ENCODE measurements around the gene DYNC1LI2.

Gene DYNC1LI2

DNA sequence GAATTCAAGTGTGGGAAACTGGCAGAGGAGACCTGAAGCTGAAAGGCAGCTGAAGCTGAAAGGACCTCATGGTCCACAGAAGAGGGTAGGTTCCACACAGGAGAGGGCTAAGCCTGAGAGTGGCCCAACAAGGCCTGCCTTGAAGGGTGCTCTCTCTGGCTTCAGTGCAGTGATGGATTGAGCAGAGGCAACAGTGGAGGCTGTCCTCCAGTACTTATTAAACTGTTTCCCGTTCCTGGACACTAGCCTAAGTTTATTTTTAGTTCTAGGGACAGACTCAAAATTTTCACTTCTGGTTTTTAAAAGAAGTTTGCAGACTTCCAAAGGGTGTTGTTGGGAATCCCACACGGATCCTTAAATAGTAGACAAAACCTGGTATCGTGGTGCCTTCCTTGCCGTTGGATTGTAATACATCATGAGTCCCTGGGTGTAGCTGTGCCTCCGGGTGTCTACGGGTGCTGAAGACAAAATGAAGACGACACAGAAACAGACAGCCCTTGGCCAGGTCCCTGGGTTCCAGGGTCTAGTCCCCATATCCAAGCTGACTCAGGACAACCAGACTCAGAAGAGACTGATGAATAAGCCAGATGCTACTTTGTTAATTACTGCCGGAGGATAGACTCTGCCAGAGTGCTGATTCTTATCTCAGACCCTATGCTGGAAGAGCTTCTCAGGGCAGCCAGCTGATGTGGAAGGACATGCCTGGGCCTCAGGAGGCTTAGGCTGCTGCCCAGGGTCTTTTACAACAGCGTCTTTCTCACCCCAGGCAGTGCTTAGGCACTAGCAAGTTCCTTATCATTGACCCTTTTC is 47.8 kb downstream of the DYNC1LI2 start:
- POLR2A ChIA-PET: no interaction called here
- H3K27ac ChIP-seq (ENCODE audit: extremely low read depth, low read depth, low read length): no peak overlapping the region

DNA sequence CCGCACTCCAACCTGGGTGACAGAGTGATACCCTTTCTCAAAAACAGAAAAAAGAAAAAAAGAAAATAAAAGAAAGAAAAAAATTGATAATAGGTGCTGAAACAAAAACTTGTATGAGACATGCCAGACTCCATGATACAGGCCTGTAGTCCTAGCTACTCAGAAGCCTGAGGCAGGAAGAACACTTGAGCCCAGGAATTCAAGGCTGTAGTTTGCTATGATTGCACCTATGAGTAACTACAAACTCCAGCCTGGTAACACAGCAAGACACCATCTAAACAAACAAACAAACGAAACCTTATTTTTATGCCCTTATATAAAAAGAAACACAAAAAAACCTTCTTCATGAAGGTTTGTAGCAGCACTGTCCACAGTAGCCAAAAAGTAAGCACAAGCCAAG is 49.9 kb downstream of the DYNC1LI2 start:
- Histone ChIP-seq H3K27ac (ENCODE audit: extremely low read depth, low read depth, low read length) (no peak overlapping the region), H3K36me3 (ENCODE audit: control insufficient read depth in 2 of 2, insufficient read depth in 1 of 2, low read length in 2 of 2) (no peaks in the 10 kb centered on the region), H3K4me3 (ENCODE audit: low read depth, low read length) (no peak overlapping the region), H3K4me1 (ENCODE audit: control insufficient read depth, insufficient read depth, low read length) (0 out of 2 replicates have a peak, but pooled peaks cover 2% of the 10 kb centered on the region), H3K9me3 (ENCODE audit: control insufficient read depth, insufficient read depth, low read depth, low read length) (no peaks in the 10 kb centered on the region)
- POLR2A ChIA-PET: interaction anchor here (0.6 kb wide), 2 partner anchors 40 to 127 kb away, joined by 3 to 9 read pairs; no protein-coding TSS in a partner anchor
- CTCF ChIA-PET: interaction anchor here (0.7 kb wide), 1 partner anchor 26 kb away, joined by 5 read pairs; no protein-coding TSS in a partner anchor
- TF ChIP-seq, protein P1, sequence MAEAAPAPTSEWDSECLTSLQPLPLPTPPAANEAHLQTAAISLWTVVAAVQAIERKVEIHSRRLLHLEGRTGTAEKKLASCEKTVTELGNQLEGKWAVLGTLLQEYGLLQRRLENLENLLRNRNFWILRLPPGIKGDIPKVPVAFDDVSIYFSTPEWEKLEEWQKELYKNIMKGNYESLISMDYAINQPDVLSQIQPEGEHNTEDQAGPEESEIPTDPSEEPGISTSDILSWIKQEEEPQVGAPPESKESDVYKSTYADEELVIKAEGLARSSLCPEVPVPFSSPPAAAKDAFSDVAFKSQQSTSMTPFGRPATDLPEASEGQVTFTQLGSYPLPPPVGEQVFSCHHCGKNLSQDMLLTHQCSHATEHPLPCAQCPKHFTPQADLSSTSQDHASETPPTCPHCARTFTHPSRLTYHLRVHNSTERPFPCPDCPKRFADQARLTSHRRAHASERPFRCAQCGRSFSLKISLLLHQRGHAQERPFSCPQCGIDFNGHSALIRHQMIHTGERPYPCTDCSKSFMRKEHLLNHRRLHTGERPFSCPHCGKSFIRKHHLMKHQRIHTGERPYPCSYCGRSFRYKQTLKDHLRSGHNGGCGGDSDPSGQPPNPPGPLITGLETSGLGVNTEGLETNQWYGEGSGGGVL (tag by site-specific recombination; IDR thresholded peaks at IDR 0.05): no peak
- TF ChIP-seq ZFP69B (tag by site-specific recombination; IDR thresholded peaks at IDR 0.05): no peak
- TF ChIP-seq ZSCAN30 (tag by site-specific recombination; IDR thresholded peaks at IDR 0.05): no peak
- TF ChIP-seq, protein P2, sequence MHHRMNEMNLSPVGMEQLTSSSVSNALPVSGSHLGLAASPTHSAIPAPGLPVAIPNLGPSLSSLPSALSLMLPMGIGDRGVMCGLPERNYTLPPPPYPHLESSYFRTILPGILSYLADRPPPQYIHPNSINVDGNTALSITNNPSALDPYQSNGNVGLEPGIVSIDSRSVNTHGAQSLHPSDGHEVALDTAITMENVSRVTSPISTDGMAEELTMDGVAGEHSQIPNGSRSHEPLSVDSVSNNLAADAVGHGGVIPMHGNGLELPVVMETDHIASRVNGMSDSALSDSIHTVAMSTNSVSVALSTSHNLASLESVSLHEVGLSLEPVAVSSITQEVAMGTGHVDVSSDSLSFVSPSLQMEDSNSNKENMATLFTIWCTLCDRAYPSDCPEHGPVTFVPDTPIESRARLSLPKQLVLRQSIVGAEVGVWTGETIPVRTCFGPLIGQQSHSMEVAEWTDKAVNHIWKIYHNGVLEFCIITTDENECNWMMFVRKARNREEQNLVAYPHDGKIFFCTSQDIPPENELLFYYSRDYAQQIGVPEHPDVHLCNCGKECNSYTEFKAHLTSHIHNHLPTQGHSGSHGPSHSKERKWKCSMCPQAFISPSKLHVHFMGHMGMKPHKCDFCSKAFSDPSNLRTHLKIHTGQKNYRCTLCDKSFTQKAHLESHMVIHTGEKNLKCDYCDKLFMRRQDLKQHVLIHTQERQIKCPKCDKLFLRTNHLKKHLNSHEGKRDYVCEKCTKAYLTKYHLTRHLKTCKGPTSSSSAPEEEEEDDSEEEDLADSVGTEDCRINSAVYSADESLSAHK (tag by site-specific recombination; IDR thresholded peaks at IDR 0.05): no peak
- TF ChIP-seq, protein P3, sequence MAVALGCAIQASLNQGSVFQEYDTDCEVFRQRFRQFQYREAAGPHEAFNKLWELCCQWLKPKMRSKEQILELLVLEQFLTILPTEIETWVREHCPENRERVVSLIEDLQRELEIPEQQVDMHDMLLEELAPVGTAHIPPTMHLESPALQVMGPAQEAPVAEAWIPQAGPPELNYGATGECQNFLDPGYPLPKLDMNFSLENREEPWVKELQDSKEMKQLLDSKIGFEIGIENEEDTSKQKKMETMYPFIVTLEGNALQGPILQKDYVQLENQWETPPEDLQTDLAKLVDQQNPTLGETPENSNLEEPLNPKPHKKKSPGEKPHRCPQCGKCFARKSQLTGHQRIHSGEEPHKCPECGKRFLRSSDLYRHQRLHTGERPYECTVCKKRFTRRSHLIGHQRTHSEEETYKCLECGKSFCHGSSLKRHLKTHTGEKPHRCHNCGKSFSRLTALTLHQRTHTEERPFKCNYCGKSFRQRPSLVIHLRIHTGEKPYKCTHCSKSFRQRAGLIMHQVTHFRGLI (tag by site-specific recombination; IDR thresholded peaks at IDR 0.05): no peak
- TF ChIP-seq, protein P4, sequence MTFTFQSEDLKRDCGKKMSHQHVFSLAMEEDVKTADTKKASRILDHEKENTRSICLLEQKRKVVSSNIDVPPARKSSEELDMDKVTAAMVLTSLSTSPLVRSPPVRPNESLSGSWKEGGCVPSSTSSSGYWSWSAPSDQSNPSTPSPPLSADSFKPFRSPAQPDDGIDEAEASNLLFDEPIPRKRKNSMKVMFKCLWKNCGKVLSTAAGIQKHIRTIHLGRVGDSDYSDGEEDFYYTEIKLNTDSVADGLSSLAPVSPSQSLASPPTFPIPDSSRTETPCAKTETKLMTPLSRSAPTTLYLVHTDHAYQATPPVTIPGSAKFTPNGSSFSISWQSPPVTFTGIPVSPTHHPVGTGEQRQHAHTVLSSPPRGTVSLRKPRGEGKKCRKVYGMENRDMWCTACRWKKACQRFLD (tag by site-specific recombination; IDR thresholded peaks at IDR 0.05): no peak

More for the DNA sequence above, 47.8 kb downstream of the DYNC1LI2 start:
- Histone ChIP-seq H3K9me3 (ENCODE audit: control insufficient read depth, insufficient read depth, low read depth, low read length) (no peaks in the 10 kb centered on the region), H3K4me3 (ENCODE audit: low read depth, low read length) (no peak overlapping the region), H3K4me1 (ENCODE audit: control insufficient read depth, insufficient read depth, low read length) (no peaks in the 10 kb centered on the region), H3K36me3 (ENCODE audit: control insufficient read depth in 2 of 2, insufficient read depth in 1 of 2, low read length in 2 of 2) (no peaks in the 10 kb centered on the region)
- CTCF ChIA-PET: interaction anchor here (0.6 to 1.3 kb wide), 3 partner anchors 24 to 1175 kb away, joined by 3 to 5 read pairs (median 4); no protein-coding TSS in a partner anchor
- no peak for TF ChIP-seq ZNF19 (tag by site-specific recombination; IDR thresholded peaks at IDR 0.05; ENCODE audit: low read depth)
- TF ChIP-seq, protein P5, sequence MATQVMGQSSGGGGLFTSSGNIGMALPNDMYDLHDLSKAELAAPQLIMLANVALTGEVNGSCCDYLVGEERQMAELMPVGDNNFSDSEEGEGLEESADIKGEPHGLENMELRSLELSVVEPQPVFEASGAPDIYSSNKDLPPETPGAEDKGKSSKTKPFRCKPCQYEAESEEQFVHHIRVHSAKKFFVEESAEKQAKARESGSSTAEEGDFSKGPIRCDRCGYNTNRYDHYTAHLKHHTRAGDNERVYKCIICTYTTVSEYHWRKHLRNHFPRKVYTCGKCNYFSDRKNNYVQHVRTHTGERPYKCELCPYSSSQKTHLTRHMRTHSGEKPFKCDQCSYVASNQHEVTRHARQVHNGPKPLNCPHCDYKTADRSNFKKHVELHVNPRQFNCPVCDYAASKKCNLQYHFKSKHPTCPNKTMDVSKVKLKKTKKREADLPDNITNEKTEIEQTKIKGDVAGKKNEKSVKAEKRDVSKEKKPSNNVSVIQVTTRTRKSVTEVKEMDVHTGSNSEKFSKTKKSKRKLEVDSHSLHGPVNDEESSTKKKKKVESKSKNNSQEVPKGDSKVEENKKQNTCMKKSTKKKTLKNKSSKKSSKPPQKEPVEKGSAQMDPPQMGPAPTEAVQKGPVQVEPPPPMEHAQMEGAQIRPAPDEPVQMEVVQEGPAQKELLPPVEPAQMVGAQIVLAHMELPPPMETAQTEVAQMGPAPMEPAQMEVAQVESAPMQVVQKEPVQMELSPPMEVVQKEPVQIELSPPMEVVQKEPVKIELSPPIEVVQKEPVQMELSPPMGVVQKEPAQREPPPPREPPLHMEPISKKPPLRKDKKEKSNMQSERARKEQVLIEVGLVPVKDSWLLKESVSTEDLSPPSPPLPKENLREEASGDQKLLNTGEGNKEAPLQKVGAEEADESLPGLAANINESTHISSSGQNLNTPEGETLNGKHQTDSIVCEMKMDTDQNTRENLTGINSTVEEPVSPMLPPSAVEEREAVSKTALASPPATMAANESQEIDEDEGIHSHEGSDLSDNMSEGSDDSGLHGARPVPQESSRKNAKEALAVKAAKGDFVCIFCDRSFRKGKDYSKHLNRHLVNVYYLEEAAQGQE (tag by site-specific recombination; IDR thresholded peaks at IDR 0.05): no peak
- TF ChIP-seq OSR2 (tag by site-specific recombination; IDR thresholded peaks at IDR 0.05): 0 out of 2 replicates have a peak, but pooled peaks have one; percentile 13
- 0 out of 2 replicates have a peak, but pooled peaks have one; percentile 12 for TF ChIP-seq ZNF335 (tag by site-specific recombination; conservative IDR thresholded peaks at IDR 0.05)
- peak; percentile 34; the same call in 1 of the 2 replicates for TF ChIP-seq ZBTB20 (tag by site-specific recombination; IDR thresholded peaks at IDR 0.05)
- peak; percentile 49; the same call in 1 of the 2 replicates for TF ChIP-seq TRIM28 (IDR thresholded peaks at IDR 0.05; ENCODE audit: borderline replicate concordance, low read length)
- TF ChIP-seq ZNF138 (tag by site-specific recombination; IDR thresholded peaks at IDR 0.05; ENCODE audit: borderline replicate concordance): no peak
- peak; percentile 86; the same call in 1 of the 2 replicates for TF ChIP-seq ZBTB48 (tag by site-specific recombination; IDR thresholded peaks at IDR 0.05)
- TF ChIP-seq, protein P6, sequence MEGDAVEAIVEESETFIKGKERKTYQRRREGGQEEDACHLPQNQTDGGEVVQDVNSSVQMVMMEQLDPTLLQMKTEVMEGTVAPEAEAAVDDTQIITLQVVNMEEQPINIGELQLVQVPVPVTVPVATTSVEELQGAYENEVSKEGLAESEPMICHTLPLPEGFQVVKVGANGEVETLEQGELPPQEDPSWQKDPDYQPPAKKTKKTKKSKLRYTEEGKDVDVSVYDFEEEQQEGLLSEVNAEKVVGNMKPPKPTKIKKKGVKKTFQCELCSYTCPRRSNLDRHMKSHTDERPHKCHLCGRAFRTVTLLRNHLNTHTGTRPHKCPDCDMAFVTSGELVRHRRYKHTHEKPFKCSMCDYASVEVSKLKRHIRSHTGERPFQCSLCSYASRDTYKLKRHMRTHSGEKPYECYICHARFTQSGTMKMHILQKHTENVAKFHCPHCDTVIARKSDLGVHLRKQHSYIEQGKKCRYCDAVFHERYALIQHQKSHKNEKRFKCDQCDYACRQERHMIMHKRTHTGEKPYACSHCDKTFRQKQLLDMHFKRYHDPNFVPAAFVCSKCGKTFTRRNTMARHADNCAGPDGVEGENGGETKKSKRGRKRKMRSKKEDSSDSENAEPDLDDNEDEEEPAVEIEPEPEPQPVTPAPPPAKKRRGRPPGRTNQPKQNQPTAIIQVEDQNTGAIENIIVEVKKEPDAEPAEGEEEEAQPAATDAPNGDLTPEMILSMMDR (tag by site-specific recombination; IDR thresholded peaks at IDR 0.05): no peak
- TF ChIP-seq ZNF654 (tag by site-specific recombination; IDR thresholded peaks at IDR 0.05; ENCODE audit: low read depth): no peak
- TF ChIP-seq TCF7L2 (IDR thresholded peaks at IDR 0.05; ENCODE audit: borderline replicate concordance, low read depth, low read length): no peak
- TF ChIP-seq ZNF37A (tag by site-specific recombination; IDR thresholded peaks at IDR 0.05): no peak
- TF ChIP-seq, protein P7, sequence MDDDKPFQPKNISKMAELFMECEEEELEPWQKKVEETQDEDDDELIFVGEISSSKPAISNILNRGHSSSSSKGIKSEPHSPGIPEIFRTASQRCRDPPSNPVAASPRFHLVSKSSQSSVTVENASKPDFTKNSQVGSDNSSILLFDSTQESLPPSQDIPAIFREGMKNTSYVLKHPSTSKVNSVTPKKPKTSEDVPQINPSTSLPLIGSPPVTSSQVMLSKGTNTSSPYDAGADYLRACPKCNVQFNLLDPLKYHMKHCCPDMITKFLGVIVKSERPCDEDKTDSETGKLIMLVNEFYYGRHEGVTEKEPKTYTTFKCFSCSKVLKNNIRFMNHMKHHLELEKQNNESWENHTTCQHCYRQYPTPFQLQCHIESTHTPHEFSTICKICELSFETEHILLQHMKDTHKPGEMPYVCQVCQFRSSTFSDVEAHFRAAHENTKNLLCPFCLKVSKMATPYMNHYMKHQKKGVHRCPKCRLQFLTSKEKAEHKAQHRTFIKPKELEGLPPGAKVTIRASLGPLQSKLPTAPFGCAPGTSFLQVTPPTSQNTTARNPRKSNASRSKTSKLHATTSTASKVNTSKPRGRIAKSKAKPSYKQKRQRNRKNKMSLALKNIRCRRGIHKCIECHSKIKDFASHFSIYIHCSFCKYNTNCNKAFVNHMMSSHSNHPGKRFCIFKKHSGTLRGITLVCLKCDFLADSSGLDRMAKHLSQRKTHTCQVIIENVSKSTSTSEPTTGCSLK (tag by site-specific recombination; IDR thresholded peaks at IDR 0.05): no peak

Data from HEK293 (cell line).